NCI-H460 (cell line): ENCODE data around the gene KRCC1. TPM values are rescaled to one million over a fixed set of nuclear protein-coding genes. Genes with fewer than 3 reads are reported as not detected.
"Not testable (repeated sequence)": the region's sequence is repeated elsewhere in the genome, so short reads cannot be mapped to it uniquely, and the experiment has no call there.

Experiments used
- DNase-seq: peaks from one replicate; pipeline ENCODE4 v3.0.0-alpha.2; 2016; ENCODE audit warnings: low read depth; ENCODE audit errors: extremely low read depth
- small RNA-seq, 2 experiments: library from RNA; depleted of rRNA; stranded (forward); fragments of <200 nt; gene quantifications; one replicate each; pipeline ENCODE3, GENCODE V24; 2014
- total RNA-seq: library from RNA; depleted of rRNA; stranded (reverse); fragments of >200 nt; shearing (Covaris generic); gene quantifications from 2 replicates; pipeline ENCODE4 v1.2.3, GENCODE V29; 2014; rRNA removed

The KRCC1 gene
- total RNA-seq, 1 experiment from 2014 or later = 15.2 TPM

DNA sequence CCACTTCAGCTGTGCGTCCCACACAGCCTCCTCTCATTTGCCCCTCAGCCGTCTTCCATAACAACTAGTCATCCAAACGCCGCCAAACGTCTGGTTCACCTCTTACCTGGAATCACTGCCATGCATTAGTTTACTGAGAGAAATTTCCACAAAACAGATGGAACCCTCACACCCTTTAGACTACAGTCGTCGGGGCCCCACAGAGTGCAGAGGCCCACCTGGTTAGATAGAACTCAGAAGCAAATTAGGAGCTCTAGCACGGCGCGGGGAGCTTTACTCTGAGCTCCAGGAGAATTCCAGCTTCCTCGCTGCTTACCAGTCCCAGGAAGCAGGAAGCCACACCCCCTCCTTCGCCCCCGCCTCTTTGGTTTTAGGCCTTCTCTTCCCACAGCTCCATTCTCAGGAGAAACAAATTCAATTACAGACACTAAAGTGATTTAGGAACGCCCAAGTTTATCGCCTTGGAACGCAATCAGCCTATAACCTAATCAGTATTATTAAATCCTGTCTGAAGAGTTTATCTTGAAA lies 48.6 kb downstream of the KRCC1 start:
- no peak for DNase-seq

DNA sequence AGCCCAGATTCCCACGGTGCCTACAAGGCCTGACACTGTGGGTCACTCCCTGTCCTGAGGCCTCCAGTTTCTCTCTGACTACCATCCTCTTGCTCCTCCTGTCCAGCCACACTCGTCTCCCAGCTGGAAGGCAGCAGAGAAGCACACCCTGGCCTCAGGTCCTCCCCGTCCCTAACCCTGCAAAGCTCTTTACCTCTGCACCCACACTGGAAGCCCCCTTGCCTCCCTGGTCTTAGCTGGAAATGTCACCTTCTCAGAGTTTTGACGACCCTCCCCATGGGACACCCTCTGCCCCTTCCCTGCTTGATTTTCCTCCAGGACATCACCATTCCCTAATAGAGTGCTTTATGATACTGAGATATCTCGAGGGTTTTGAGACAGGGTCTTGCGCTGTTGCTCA lies 49.8 kb downstream of the KRCC1 start:
- DNase-seq = no peak

DNA sequence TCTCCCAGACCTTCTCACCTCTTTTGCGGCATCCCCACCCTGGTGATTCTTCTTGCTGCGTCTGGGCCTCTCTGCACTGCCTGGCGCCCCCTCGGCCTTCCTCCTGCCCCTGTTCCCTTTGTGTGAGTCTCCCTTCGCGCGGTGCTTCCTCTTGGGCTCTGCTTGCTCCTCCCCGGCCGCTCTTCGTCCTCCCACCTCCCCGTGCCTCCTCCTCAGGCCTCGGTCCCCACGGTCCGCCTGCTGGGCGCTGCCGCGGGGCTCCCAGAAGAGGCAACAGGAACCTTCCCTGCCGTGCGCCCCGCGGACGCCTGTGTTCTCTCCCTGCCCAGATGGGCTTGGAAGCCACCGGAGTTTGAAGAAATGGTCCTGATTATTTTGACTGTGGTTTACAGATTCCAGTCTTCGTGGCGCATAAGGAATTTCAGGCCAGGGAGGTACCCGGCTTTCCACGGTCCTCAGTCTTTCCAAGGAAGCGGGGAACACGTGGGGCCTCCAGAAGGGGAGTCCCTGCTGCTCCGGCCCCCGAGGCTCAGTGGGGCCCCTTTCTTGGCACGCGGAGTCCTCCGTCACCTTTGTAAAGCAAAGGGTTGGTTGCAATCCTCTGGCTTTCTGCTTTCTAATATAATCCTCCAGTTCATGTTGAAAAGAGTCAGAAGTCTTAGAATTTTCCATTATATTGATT lies 52.4 kb downstream of the KRCC1 start:
- DNase-seq = no peak

- no peak for DNase-seq
Observed at GRCh38 chr2:88002359-88002707, 53.2 kb downstream of the KRCC1 start.

- not testable (repeated sequence) for DNase-seq
Observed at GRCh38 chr2:88000474-88000873, 55.1 kb downstream of the KRCC1 start.

DNA sequence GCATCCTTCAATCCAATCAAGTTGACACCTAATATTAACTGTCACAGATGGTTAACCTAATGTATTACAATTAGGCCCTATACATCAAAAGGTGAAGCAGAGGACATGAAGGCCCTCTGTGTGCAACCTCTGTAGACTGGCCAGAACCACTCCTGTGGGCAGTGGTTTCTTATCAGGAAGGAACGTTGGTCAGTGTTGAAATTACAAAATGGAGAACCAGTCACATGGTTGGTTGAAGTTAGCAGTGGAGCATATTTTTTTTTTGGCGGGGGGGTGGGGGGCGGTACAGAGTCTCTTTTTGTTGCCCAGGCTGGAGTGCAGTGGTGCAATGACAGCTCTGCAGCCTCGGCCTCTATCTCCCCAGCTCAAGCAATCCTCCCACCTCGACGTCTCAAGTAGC lies 59.0 kb downstream of the KRCC1 start:
- no peak for DNase-seq

DNA sequence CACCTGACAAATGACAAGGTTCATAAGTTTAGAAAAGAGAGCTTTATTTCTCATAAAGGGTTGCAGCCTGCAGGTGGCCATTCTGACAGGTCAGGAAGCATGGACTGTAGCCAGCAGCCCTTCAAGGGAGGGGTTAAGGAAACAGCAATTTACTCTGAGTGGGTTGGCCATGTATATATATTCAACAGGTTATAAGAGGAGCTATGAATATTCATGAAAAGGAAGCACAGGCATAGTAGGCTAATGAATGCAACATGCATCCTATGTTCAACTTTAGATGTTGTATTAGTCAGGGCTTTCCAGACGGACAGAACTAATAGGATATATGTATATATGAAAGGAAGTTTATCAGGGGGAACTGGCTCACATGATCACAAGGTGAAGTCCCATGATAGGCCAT lies 59.8 kb downstream of the KRCC1 start:
- DNase-seq = no peak

- not testable (repeated sequence) for DNase-seq
Observed at GRCh38 chr2:87994304-87994850, 61.2 kb downstream of the KRCC1 start.

GRCh38 chr2:87992569-87992968 lies 63.0 kb downstream of the KRCC1 start:
- DNase-seq = not testable (repeated sequence)

GRCh38 chr2:87987473-87987872 lies 68.1 kb downstream of the KRCC1 start:
- not testable (repeated sequence) for DNase-seq

- not testable (repeated sequence) for DNase-seq
Observed at GRCh38 chr2:87985902-87986301, 69.7 kb downstream of the KRCC1 start.

DNA sequence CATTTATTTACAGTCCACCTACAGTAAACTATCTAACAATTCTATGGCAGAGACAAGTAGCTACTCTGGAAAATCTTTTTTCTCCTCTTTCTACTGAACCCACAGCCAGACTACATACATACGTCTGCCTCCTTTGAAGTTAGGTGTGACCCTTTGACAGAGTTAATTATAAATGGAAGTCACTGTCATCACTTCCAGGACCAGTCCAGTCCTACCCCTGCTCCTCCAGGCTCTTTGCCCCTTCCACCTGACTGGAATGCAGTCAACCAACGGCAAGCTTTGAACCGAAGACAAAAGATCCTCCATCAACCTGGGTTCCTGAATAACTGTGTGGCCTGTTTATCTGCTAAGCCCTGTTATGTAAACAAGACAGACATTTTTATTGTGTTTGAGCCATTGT lies 74.4 kb downstream of the KRCC1 start:
- DNase-seq = not testable (repeated sequence)

Small RNA genes within 50 kb of the gene (small RNA-seq; reads per million reads assigned to genes)
- gene MIR4780 (0 reads per million in 2 experiments), gene RNU2-63P (0.77 to 15.3 reads per million in 2 experiments)

Other genes starting within 250 kb of the KRCC1 start
- not detected in 2 replicates for gene RGPD2, start 230.0 kb downstream of the KRCC1 start, total RNA-seq
- gene RNU2-63P, start 39.2 kb downstream of the KRCC1 start, total RNA-seq = 39.5 and 63.7 TPM in 2 replicates
- gene SMYD1, start 12.0 kb upstream of the KRCC1 start, total RNA-seq = not detected in 2 replicates
- gene FABP1, start 72.3 kb upstream of the KRCC1 start, total RNA-seq = not detected in 2 replicates
- gene THNSL2, start 114.6 kb upstream of the KRCC1 start, total RNA-seq = 1.7 and 2.1 TPM in 2 replicates